Neural progenitor cell (in vitro differentiated cells): ENCODE measurements around the gene JHY.
A peak's percentile ranks its signal among the peaks of the same experiment; 100 is the strongest.

ENCODE experiments used
- EZH2 ChIP-seq: fragments of 200-600 bp; sonication (generic); IDR thresholded peaks from 2 replicates; pipeline ENCODE4 v1.6.1; 2017; ENCODE audit warnings: antibody characterized with exemption, mild to moderate bottlenecking, moderate library complexity
- EZH2phosphoT487 ChIP-seq: fragments of 200-600 bp; sonication (generic); IDR thresholded peaks from 2 replicates; pipeline ENCODE4 v1.6.1; 2017; ENCODE audit warnings: antibody characterized with exemption
- TF ChIP-seq, protein P1 (sequence below): fragments of 200-600 bp; sonication (generic); IDR thresholded peaks from 2 replicates; pipeline ENCODE4 v1.5.1; 2017; ENCODE audit warnings: antibody characterized with exemption, mild to moderate bottlenecking

- TF ChIP-seq, protein P1, sequence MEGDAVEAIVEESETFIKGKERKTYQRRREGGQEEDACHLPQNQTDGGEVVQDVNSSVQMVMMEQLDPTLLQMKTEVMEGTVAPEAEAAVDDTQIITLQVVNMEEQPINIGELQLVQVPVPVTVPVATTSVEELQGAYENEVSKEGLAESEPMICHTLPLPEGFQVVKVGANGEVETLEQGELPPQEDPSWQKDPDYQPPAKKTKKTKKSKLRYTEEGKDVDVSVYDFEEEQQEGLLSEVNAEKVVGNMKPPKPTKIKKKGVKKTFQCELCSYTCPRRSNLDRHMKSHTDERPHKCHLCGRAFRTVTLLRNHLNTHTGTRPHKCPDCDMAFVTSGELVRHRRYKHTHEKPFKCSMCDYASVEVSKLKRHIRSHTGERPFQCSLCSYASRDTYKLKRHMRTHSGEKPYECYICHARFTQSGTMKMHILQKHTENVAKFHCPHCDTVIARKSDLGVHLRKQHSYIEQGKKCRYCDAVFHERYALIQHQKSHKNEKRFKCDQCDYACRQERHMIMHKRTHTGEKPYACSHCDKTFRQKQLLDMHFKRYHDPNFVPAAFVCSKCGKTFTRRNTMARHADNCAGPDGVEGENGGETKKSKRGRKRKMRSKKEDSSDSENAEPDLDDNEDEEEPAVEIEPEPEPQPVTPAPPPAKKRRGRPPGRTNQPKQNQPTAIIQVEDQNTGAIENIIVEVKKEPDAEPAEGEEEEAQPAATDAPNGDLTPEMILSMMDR: peak; percentile 99
- TF ChIP-seq EZH2 (no peak), EZH2phosphoT487 (no peak)
These were observed 18.7 kb upstream of the JHY start for GRCh38 chr11:122863704-122864326.
